ENCODE measurements around the gene TYR.
"Not testable (repeated sequence)": the region's sequence is repeated elsewhere in the genome, so short reads cannot be mapped to it uniquely, and the experiment has no call there.

Gene TYR

DNA sequence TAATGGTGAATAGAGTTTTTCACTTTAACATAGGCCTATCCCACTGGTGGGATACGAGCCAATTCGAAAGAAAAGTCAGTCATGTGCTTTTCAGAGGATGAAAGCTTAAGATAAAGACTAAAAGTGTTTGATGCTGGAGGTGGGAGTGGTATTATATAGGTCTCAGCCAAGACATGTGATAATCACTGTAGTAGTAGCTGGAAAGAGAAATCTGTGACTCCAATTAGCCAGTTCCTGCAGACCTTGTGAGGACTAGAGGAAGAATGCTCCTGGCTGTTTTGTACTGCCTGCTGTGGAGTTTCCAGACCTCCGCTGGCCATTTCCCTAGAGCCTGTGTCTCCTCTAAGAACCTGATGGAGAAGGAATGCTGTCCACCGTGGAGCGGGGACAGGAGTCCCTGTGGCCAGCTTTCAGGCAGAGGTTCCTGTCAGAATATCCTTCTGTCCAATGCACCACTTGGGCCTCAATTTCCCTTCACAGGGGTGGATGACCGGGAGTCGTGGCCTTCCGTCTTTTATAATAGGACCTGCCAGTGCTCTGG lies at the start of gene TYR:
TYR (plus strand) TSS at position 185 of the 541 bp plus-strand sequence; CDS start at position 264, 79 bp downstream.
- no peak for DNase-seq

DNA sequence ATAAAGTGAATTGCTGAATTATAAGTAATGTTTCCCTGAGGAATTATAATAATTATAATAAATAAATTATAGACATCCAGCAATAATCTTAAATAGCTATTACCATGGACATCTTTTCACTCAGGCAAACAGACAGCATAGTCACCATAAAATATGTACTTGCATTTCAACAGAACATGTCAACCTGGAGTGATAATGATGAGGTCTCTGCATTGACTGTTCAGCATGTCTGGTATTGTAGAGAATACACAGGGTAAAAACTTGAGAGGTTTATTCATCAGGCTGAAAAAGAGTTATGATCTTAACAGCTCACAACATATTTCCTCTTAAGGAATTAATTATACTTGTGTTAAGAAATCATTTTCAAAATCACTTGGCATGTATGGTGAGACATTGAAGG lies 41.1 kb upstream of the TYR start:
- DNase-seq: no peak

DNA sequence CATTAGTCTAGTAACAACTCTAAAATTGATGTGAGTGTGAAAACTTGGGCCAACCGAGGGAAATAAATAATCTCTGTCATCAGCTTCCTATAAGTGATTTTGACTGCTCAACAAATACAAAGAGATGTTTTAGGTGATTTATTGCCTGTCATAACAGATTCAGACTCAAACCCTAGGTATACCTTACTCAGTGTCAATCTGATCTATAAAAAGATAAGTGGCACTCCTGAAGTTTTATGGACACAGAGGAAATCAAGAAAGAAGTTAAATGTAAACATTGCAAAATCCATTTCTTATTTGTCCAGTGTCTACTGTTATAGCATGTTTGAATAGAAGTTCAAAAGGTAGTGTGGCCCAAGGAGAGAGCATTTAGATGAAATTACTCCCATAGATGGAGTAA lies 30.4 kb upstream of the TYR start:
- DNase-seq: no peak

DNA sequence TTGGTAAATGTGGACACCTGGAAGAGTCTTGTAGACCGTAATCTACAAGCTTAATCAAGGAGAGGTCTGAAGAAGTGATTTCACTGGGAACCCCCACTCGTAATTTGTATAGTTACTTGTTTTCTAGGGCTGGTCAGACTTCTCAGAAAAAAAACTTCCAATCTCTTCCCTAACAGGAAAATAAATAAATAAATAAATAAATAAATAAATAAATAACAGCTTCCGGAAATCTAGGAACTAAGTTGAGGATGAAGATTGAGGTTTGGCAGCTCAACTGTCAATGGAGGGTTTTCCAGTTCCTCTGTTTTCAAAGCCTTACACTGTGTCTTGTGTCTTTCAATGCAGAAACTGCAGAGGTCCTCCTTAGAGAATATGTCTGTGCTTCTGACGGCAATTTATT lies 17.7 kb upstream of the TYR start:
- no peak for DNase-seq

DNA sequence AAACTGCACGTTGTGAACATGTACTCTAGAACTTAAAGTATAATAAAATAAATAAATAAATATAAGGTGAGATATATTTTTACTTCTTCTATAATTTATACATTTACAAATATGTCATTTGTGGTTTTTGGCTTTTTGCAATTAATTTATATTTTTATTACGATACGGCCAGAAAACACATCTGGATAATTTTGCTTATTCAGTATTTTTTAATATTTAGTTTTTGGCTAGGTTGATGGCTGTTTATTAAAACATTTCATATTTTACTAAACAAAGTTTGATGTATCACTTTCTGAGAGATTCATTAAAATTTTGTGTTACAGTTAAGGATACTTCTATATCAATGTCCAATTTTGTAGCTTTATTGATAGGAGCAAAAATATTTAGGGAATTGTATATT lies 15.7 kb upstream of the TYR start:
- DNase-seq: no peak

DNA sequence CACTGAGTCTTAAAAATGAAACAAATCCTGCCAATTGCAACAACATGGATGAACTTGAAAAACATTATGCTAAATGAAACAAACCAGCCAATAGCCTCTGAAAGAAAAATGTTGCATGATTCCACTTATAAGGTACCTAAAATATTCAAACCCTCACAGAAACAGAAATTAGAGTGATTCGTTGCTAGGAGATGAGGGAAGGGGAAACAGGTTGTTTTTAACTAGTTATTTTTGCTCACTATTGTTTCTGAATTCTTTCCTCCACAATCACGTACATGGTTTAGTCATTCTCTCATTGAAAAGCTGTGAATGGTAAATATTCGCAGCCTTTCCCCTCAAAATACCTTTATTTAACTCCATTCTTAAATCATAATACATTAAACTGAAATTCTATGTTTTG lies 14.0 kb upstream of the TYR start:
- no peak for DNase-seq

DNA sequence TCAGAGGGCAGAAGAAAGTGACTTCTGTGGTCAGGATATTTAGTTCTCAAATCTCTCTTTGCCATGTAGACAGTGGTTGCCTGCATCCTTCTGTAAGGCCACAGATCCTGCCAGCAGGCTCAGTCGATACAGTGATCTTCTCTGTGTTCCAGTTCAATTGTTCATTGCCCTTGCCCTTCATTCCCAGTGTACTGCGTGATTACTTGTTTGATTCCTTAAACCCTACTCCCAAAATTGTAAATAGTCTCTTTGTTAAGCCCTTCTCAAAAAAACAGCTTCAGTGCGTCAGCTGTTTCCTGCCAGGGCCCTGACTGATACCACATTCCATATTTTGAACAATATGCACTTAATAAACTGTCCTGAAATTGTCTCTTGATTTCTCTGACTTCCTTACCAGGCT lies 9.3 kb upstream of the TYR start:
- DNase-seq: no peak

DNA sequence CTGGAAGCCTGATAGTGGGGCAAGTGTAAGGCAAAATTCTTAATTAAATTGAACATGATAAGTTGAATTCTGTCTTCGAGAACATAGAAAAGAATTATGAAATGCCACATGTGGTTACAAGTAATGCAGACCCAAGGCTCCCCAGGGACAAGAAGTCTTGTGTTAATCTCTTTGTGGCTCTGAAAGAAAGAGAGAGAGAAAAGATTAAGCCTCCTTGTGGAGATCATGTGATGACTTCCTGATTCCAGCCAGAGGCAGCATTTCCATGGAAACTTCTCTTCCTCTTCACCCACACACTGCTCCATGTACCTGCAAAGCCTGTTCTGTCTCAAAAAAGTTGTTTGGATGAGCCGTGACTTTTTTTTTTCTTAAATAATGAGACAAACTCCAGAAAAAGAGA lies 1.9 kb upstream of the TYR start:
- DNase-seq: no peak

DNA sequence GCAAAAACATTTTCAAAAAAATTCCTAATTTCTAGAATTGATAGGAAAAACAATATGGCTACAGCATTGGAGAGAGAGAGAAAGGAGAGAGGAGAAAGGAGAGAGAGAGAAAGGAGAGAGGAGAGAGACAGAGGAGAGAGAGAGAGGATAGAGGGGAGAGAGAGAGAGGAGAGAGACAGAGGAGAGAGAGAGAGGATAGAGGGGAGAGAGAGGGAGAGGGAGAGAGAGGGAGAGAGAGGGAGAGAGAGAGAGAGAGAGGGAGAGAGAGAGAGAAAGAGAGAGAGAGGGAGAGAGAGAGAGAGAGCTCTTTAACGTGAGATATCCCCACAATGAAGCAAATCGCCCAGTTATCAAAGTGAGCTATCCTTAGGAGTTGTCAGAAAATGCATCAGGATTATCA lies 737 bp upstream of the TYR start:
- DNase-seq: no peak

DNA sequence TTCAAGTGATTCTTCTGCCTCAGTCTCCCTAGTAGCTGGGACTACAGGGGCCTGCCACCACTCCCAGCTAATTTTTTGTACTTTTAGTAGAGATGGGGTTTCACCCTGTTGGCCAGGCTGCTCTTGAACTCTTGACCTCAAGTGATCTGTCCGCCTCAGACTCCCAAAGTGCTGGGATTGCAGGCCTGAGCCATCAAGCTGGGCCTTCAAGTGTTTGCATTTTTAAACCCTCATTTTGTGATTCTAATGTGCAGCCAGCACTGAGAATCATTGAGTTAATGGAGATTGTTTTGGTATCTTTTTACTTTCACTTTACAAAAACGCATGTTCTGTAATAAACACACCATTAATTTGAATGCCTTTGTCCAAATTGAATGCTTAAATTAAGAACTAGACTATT lies 3.4 kb downstream of the TYR start:
- DNase-seq: no peak

DNA sequence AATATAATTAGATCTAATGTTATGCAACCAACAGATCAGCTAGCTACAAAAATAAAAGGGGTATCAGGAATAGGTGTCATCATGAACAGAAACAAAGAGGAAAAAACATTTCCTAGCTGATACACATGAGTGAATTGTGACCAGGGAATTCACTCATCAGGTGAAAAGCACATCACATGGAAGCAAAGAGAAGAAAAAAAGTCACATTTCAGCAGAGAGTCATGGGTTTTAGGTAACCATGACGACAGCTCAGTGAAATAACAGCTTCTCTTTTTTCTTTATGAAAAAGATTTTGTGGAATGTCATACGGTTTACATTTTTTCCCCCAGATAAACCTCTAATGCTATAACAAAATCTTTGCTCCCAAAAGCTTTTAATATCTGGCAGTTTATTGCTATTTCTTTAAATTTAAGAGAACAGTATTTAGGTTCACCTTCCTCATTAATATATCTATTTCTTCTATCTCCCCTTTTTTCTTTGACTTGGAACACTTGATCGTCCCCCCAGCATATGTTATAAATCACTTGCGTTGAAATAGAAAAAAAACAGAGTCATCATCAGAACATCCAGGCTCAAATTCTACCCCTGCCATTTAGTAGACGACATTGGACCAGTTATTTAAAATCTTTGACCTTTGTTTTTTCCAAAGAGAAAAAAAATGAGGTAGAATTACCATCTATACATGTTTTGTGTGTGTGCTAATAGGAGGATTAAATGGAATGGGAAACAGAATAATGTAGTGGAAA lies 5.3 kb downstream of the TYR start:
- no peak for DNase-seq

DNA sequence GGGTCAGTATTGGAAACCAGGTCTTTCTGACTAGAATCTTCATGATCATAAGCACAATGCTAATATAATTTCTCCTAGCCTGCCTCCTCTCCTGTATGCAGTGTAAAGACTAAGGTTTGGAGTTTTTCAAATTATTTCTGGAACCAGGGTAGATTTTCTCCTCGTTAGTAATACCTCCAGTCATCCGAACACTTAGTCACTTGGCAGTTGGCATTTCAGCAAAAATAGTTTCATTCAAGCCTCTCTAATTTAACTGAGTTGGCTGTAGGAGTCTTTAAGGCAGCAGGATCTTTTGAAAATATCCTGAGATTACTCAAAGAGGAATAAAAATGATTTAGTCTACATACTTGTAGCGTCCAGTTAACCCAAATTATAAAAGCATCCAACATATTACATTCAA lies 6.3 kb downstream of the TYR start:
- DNase-seq: no peak

DNA sequence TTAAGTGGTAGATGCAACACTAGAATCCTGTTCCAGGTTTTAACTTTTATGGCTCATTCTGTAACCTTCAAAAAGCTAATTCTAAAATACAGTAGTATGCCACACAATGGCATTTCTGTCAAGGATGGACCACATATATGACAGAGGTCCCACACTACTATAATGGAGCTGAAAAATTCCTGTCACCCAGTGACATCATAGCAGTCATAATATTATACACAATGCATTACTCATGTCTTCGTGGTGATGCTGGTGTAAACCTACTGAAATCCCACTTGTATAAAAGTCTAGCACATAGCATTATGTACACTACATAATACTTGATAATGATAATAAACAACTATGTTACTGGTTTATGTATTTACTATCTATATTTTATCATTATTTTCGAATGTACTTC lies 12.1 kb downstream of the TYR start:
- no peak for DNase-seq

DNA sequence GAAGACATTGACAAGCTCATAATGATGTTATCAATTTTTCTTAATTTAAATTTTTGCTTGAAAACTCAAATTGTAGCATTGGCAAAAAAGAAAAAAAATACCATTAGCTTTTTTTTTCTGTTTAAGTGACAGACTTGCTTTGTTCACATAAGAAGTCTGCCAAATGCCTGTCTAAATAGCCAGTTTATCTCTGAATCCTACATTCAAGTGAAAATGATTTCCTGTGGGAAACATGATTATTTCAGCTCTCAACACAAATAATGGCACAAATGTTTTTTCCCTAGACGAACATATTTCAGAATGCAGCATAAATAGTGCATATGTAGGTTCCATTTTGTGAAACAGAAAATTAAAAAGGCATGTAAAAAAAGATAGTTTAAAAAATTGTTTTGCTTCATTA lies 23.5 kb downstream of the TYR start:
- DNase-seq: no peak

DNA sequence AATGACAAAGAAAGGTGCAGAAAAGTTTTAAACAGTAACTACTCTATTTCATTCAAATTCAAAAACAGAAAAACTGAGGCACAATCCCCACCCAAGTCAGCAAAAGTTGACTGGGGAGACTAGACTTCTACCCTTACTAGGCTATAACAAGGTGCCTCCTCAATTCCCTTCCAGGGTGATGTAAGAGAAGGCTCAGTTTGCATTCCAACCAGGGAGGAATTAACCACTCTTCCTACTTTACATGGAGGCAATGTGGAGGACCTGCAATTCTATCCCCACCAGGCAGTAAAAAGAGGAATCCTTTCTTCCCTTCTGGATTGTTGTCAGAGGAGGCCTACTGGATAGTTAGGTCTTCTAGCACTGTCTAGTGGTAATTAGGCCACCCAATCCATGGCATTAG lies 26.1 kb downstream of the TYR start:
- no peak for DNase-seq

DNA sequence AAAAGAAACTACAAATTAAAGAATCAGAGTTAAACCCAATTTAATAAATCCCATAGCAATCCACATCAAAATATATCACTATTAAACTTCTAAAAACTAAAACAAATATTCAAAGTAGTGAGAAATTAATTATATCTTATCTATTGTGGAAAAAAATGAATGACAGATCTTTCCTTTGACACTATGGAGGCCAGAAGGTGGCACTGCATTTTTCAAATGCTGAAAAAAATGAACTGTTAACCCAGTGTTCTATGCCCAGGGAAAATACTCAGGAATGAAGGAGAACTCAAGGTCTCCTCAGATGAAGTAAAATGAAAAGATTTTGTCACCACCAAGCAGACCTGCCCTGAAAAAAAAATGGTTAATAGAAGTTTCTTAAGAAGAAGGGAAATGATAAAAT lies 27.7 kb downstream of the TYR start:
- DNase-seq: no peak

DNA sequence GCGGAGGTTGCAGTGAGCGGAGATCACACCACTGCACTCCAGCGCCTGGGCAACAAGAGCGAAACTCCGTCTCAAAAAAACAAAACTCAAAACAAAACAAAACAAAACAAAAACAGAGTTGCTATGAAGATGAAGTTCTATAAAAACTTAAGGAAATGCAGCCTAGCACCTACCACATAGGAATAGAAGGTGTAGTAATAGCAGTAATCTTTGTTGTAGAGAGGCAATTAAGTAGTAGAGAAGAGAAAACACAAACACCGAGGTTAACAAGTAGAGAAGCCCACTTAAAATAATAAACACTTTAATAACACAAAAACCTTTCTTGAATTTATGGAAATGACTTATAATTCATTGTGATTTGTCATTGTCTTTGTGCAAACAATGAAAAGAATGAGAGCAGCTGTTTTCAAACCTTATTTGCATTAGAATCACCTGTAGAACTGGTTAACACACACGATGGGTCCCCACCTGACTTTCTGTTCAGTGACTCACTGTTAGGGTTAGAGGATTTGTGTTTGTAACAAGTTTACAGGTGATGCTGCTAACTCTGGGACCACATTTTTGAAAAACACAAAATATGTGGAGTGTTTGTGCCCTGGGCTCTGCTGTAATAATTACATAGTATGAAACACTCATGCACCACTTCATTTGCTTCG lies 43.1 kb downstream of the TYR start:
- DNase-seq: no peak

DNA sequence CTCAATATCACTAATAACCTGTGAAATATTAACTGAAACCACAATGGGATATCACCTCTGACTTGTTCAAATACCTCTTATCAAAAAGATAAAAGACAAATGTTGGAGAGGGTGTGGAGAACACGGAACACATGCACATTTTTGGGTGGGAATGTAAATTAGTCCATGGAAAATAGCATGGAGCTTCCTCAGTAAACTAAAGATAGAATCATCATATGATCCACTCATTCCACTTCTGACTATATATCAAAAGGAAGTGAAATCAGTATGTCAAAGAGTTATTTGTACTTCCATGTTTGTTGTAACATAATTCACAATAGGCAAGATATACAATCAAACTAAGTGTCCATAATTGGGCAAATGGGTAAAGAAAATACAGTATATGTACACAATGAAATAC lies 57.4 kb downstream of the TYR start:
- no peak for DNase-seq

DNA sequence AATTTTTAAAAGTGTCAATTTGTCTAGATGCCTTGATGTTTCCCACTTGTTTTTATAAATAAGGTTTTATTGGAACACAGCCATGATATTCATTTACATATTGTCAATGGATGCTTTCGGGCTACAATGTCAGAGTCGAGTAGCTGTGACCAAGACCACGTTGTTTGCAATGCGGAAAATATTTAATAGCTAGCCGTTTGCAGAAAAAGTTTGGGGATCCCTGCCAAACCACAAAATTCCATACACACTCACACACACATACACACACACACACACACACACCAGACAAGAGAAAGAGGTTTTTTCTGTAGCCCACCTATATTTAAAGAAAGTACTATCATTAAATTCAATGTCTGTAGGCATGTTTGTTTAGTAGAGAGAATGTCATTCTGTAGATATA lies 58.3 kb downstream of the TYR start:
- no peak for DNase-seq

DNA sequence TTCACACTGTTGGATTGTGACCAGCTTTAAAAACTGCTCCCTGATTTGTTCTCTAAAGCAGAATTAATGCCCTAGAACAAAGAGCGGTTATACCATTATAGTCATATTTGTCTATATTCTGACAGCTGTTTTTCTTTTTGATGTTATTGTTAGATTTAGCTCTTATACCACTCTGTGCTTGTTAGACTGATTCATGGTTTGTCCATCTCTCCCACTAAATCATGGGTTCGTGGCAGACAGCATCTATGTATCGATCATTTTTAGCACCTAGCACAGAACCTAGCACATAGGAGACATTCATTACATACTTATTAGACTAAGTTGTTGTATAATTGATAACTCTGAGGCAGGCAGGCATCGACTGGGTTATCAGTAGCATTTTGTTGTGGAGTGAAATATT lies 69.3 kb downstream of the TYR start:
- DNase-seq: not testable (repeated sequence)

DNA sequence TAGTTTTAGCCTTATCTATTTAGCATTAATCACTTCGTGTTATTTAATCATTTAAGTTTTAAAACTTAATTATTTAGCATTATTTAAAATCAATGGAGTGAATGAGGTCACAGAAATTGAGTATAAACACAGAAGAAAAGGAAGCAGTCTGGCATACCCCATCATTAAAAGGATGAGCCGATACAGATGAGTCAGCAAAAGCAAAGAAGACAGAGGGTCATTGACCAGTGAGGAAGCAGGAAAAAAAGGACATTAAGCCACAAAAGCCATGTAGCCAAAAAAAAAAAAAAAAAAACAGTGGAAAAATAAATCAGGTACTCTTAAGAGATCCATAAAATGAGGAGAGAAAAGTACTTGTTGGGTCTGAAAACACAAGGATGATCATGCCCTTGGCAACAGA lies 71.5 kb downstream of the TYR start:
- DNase-seq: no peak

DNA sequence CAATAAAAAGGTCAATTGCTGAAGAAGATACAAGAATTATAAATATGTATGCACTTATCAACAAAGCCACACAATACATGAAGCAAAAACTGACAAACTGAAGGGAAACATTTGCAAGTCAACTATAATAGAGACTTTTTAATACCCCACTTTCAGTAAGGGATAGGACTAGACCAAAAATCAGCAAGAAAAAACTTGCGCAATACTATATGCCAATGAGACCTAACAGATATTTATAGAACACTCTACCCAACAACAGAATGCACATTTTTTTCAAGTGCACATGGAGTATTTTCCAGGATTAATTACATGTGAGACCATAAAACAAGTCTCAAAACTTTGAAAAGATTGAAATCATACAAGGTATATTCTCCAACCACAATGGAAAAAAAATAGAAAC lies 83.8 kb downstream of the TYR start:
- not testable (repeated sequence) for DNase-seq

DNA sequence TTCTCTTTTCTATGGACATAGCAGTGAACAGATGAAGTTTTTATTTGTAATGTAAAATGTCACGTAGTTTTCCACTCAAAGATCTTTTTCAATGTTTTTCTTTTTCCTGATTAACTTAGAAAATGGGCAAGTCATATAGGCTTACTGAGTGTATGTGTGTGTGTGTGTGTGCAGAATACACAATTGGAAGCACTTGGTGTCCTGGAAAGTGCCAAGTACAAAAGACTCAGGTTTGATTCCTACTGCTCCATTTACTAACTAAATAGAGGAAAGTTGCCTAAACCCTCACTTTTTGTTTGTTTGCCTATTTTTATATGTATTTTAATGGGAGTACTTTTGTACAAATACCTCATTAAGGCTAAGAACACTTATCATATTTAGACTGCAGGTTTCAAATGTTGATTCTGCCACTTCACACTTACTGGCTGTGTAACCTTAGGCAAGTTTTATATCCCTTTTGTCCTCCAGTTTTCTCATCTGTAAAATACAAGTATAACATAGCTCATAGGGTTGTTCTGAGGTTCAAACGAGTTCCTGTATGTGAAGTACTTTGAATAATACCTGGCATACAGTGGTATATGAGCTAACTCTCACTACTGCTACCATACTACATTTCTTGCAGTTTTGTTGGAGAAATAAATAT lies 90.1 kb downstream of the TYR start:
- no peak for DNase-seq

DNA sequence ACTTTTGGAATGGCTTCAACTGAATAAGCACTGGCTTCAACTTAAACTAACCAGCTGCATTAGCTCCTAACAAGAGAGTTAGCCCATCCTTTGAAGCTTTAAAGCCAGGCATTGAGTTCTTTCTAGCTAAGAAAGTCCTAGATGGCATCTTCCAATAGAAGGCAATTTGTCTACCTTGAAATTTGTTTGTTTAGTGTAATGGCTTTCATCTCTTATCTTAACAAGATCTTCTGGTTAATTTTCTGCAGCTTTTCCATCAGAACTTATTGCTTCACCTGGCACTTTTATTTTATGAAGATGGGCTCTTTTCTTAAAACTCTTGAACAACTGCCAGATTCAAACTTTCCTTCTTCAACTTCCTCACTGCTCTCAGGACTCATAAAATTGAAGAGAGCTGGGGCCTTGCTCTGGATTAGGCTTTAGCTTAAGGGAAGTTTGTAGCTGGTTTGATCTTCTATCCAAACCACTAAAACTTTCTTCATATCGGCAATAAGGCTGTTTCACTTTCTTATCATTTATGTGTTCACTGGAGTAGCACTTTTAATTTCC lies 94.9 kb downstream of the TYR start:
- not testable (repeated sequence) for DNase-seq

Measured in CD4-positive, alpha-beta T cell treated with Interleukin-10 for 1 hour (primary cell).